HT1080 (cell line): ENCODE results near the gene TOLLIP. TPM values are rescaled to one million over a fixed set of nuclear protein-coding genes. Genes with fewer than 3 reads are reported as not detected.

Source experiments
- small RNA-seq: library from RNA; depleted of rRNA; stranded (forward); fragments of <200 nt; gene quantifications from one replicate; pipeline ENCODE3, GENCODE V24; 2014
- total RNA-seq: library from RNA; depleted of rRNA; stranded (reverse); fragments of >200 nt; shearing (Covaris generic); gene quantifications from 2 replicates; pipeline ENCODE4 v1.2.3, GENCODE V29; 2014; rRNA removed

TOLLIP gene
- total RNA-seq, 1 experiment from 2014 or later = 22.7 TPM

Small RNAs within 50 kb of the gene (small RNA-seq; reads per million reads assigned to genes)
- not detected for gene MIR6744

Other genes with a start within 250 kb of the TOLLIP start
- not detected in 2 replicates for gene MUC2, start 234.8 kb downstream of the TOLLIP start, total RNA-seq
- not detected in 2 replicates for gene MUC5AC, start 151.7 kb downstream of the TOLLIP start, total RNA-seq
- 0.03 TPM in 1 of 2 replicates, not detected in the other for gene MUC5B, start 86.6 kb downstream of the TOLLIP start, total RNA-seq
- gene BRSK2, start 80.3 kb upstream of the TOLLIP start, total RNA-seq = 0.58 and 0.84 TPM in 2 replicates
- 31.1 and 38.7 TPM in 2 replicates for gene MOB2, start 177.1 kb upstream of the TOLLIP start, total RNA-seq